SK-N-SH treated with all-trans-retinoic acid at 6 μM for 48 hours (cell line): Measurements from ENCODE around the gene TCEAL8.
A peak's percentile ranks its signal among the peaks of the same experiment; 100 is the strongest.

Experiments used
- ATAC-seq: fragments of 200-7000 bp; cut with Tn5 transposase; 3 replicates; pipeline ENCODE4 v1.9.1; 2020; ENCODE audit warnings: mild to moderate bottlenecking, moderate library complexity
- ARNTL ChIP-seq: fragments of 450-650 bp; formaldehyde crosslinking; IDR thresholded peaks from 2 replicates; pipeline ENCODE4 v1.5.0; 2020; ENCODE audit warnings: low read depth, mild to moderate bottlenecking, moderate library complexity, borderline replicate concordance
- BACH2 ChIP-seq: fragments of 250-450 bp; sonication (Bioruptor Pico); IDR thresholded peaks from 2 replicates; pipeline ENCODE4 v1.9.0; 2021; ENCODE audit warnings: mild to moderate bottlenecking, borderline replicate concordance
- CREB5 ChIP-seq: fragments of 250-450 bp; sonication (Bioruptor Pico); IDR thresholded peaks from 2 replicates; pipeline ENCODE4 v1.5.1; 2020; ENCODE audit warnings: low read depth, mild to moderate bottlenecking, moderate library complexity
- CSDC2 ChIP-seq: fragments of 250-450 bp; sonication (Bioruptor Pico); IDR thresholded peaks from 2 replicates; pipeline ENCODE4 v1.5.0; 2020; ENCODE audit warnings: mild to moderate bottlenecking, moderate library complexity
- ESRRG ChIP-seq: fragments of 250-450 bp; sonication (Bioruptor Pico); IDR thresholded peaks from 2 replicates; pipeline ENCODE4 v1.6.1; 2021; ENCODE audit warnings: mild to moderate bottlenecking
- ISL1 ChIP-seq: fragments of 250-450 bp; sonication (Bioruptor Pico); IDR thresholded peaks from 2 replicates; pipeline ENCODE4 v2.1.2; 2022; ENCODE audit warnings: mild to moderate bottlenecking, moderate library complexity
- OSR1 ChIP-seq: fragments of 250-450 bp; sonication (Bioruptor Pico); IDR thresholded peaks from 2 replicates; pipeline ENCODE4 v1.8.0; 2022; ENCODE audit warnings: moderate library complexity, mild to moderate bottlenecking, inconsistent platforms
- PATZ1 ChIP-seq: fragments of 250-450 bp; sonication (Bioruptor Pico); IDR thresholded peaks from 2 replicates; pipeline ENCODE4 v1.8.0; 2020; ENCODE audit warnings: mild to moderate bottlenecking, moderate library complexity, borderline replicate concordance
- PPARA ChIP-seq: fragments of 250-450 bp; sonication (Bioruptor Pico); IDR thresholded peaks from 2 replicates; pipeline ENCODE4 v1.5.0; 2020; ENCODE audit warnings: mild to moderate bottlenecking, borderline replicate concordance
- TCF4 ChIP-seq: fragments of 250-450 bp; sonication (Bioruptor Pico); IDR thresholded peaks from 2 replicates; pipeline ENCODE4 v1.8.0; 2021; ENCODE audit warnings: mild to moderate bottlenecking, moderate library complexity, borderline replicate concordance
- TSHZ2 ChIP-seq: fragments of 250-450 bp; sonication (Bioruptor Pico); IDR thresholded peaks from 2 replicates; pipeline ENCODE4 v1.5.0; 2020; ENCODE audit warnings: mild to moderate bottlenecking, moderate library complexity
- ZC3H10 ChIP-seq: fragments of 250-450 bp; sonication (Bioruptor Pico); IDR thresholded peaks from 2 replicates; pipeline ENCODE4 v1.5.1; 2021; ENCODE audit warnings: mild to moderate bottlenecking, moderate library complexity
- ZFP3 ChIP-seq: fragments of 250-450 bp; sonication (Bioruptor Pico); IDR thresholded peaks from 2 replicates; pipeline ENCODE4 v1.5.0; 2020; ENCODE audit warnings: mild to moderate bottlenecking, moderate library complexity
- ZFP30 ChIP-seq: fragments of 450-650 bp; formaldehyde crosslinking; IDR thresholded peaks from 2 replicates; pipeline ENCODE4 v1.5.0; 2022; ENCODE audit warnings: mild to moderate bottlenecking, moderate library complexity
- ZNF565 ChIP-seq: fragments of 450-650 bp; formaldehyde crosslinking; conservative IDR thresholded peaks from 2 replicates; pipeline ENCODE4 v1.5.0; 2020; ENCODE audit warnings: low read depth, mild to moderate bottlenecking, moderate library complexity
- ZNF70 ChIP-seq: fragments of 450-650 bp; formaldehyde crosslinking; IDR thresholded peaks from 2 replicates; pipeline ENCODE4 v1.5.0; 2020; ENCODE audit warnings: mild to moderate bottlenecking, moderate library complexity
- ZNF8 ChIP-seq: fragments of 450-650 bp; formaldehyde crosslinking; IDR thresholded peaks from 2 replicates; pipeline ENCODE4 v1.5.0; 2020; ENCODE audit warnings: mild to moderate bottlenecking, moderate library complexity
- TF ChIP-seq, protein P1 (sequence below): fragments of 250-450 bp; sonication (Bioruptor Pico); IDR thresholded peaks from 2 replicates; pipeline ENCODE4 v1.8.0; 2021; ENCODE audit warnings: low read depth, mild to moderate bottlenecking, moderate library complexity, borderline replicate concordance

The TCEAL8 gene

GRCh38 chrX:103276581-103277002 is 21.6 kb upstream of the TCEAL8 start, which contains the start of gene TCEAL5 (continued):
- no peak for TF ChIP-seq PATZ1
- no peak for TF ChIP-seq TCF4
- TF ChIP-seq ZNF70 (CRISPR knock-in tag), result no peak
- TF ChIP-seq ARNTL, result no peak

- TF ChIP-seq OSR1 (CRISPR knock-in tag), result no peak
- TF ChIP-seq CREB5 (CRISPR knock-in tag), result no peak
- TF ChIP-seq ZFP3, result no peak
- TF ChIP-seq, all 23 proteins: peak for 0
- peak; percentile 37 for ATAC-seq
Observed at GRCh38 chrX:103275947-103276567, 21.1 kb upstream of the TCEAL8 start.

DNA sequence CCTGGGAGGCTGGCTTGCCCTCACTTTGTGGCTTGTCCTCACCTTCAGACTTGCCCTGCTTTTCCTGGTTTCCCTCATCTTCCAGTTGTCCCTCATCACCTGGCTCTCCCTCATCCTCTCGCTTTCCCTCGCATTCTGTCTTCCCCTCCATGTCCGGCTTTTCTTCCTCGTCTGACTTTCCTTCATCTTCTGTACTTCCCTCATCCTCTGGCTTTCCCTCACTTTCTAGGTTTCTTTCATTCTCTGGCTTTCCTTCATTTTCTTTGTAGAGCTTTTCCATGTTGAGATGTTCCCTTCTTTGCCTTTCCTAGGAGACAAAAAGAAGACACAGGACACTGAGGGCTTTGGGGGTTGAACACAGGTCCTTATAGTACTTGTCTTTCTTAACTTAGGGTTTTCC is 19.3 kb upstream of the TCEAL8 start:
- no peak for ATAC-seq
- TF ChIP-seq TSHZ2 (CRISPR knock-in tag) (no peak), PATZ1 (no peak), OSR1 (CRISPR knock-in tag) (no peak), ESRRG (no peak), PPARA (CRISPR knock-in tag) (no peak), ZNF70 (CRISPR knock-in tag) (no peak), ZNF565 (CRISPR knock-in tag) (no peak), ZFP3 (no peak), TCF4 (no peak), BACH2 (no peak), CSDC2 (CRISPR knock-in tag) (no peak), ISL1 (no peak)
- TF ChIP-seq, protein P1, sequence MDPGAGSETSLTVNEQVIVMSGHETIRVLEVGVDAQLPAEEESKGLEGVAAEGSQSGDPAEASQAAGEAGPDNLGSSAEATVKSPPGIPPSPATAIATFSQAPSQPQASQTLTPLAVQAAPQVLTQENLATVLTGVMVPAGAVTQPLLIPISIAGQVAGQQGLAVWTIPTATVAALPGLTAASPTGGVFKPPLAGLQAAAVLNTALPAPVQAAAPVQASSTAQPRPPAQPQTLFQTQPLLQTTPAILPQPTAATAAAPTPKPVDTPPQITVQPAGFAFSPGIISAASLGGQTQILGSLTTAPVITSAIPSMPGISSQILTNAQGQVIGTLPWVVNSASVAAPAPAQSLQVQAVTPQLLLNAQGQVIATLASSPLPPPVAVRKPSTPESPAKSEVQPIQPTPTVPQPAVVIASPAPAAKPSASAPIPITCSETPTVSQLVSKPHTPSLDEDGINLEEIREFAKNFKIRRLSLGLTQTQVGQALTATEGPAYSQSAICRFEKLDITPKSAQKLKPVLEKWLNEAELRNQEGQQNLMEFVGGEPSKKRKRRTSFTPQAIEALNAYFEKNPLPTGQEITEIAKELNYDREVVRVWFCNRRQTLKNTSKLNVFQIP (CRISPR knock-in tag), result no peak

DNA sequence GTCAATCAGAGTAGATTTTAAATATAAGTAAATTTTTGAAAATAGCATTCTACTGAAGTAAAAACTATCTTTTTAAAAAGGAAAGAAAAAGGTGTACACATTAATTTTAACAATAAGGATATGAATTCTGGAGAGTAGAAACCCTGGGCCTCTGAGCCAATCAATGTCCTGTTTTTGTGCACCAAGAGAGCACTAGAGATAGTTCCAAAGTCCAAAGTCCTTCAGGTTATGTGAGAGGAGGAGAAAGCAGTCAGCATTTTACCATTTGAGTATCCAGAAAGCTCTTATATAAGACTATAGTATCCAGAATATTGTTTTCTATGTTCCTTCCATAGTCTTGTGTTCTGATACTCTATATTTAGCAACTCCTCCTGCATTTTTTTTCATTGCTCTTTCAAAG is 3.3 kb upstream of the TCEAL8 start:
- no peak for TF ChIP-seq ZNF8 (CRISPR knock-in tag)
- TF ChIP-seq PATZ1, result no peak
- no peak for TF ChIP-seq ZFP30 (CRISPR knock-in tag)
- TF ChIP-seq ISL1, result no peak
- no peak for TF ChIP-seq TSHZ2 (CRISPR knock-in tag)
- TF ChIP-seq TCF4, result no peak
- TF ChIP-seq ZC3H10 (CRISPR knock-in tag), result no peak
- no peak for ATAC-seq
